SU-DHL-6 (cell line): ENCODE measurements around the gene RAB40C.

Source experiments
- H2AFZ ChIP-seq: fragments of 200-600 bp; sonication (generic); 2 replicates; pipeline ENCODE4 v1.6.1; 2014; ENCODE audit warnings: low read depth, mild to moderate bottlenecking, moderate library complexity, mixed read lengths, antibody characterized with exemption, low read length; ENCODE audit not compliant: severe bottlenecking
- H3F3A ChIP-seq: fragments of 200-600 bp; shearing (Covaris generic); 2 replicates; pipeline ENCODE4 v1.6.0; 2016; ENCODE audit warnings: antibody characterized with exemption, mild to moderate bottlenecking; ENCODE audit not compliant: insufficient read depth
- H3K27ac ChIP-seq: fragments of 200-600 bp; sonication (generic); 2 replicates; pipeline ENCODE4 v1.5.1; 2016; ENCODE audit warnings: low read depth, mild to moderate bottlenecking, low read length, moderate library complexity, mixed read lengths
- H3K27me3 ChIP-seq: fragments of 200-600 bp; sonication (generic), shearing (Covaris generic); 2 replicates; pipeline ENCODE4 v1.6.0; 2014; ENCODE audit warnings: mild to moderate bottlenecking, low read length
- H3K36me3 ChIP-seq: fragments of 200-600 bp; sonication (generic); 2 replicates; pipeline ENCODE4 v1.6.1; 2014; ENCODE audit warnings: mild to moderate bottlenecking, low read length, mixed read lengths
- H3K4me2 ChIP-seq: fragments of 300-600, 200-600 bp; shearing (Covaris generic), sonication (generic); 2 replicates; pipeline ENCODE4 v1.6.0; 2014; ENCODE audit warnings: low read length, low read depth, mild to moderate bottlenecking; ENCODE audit not compliant: poor library complexity, severe bottlenecking
- H3K4me3 ChIP-seq: fragments of 200-600 bp; sonication (generic); 2 replicates; pipeline ENCODE4 v1.5.1; 2014; ENCODE audit warnings: antibody characterized with exemption, low read length, mild to moderate bottlenecking, mixed read lengths; ENCODE audit not compliant: insufficient read depth, poor library complexity, severe bottlenecking
- H3K79me2 ChIP-seq: fragments of 200-600 bp; sonication (generic); 2 replicates; pipeline ENCODE4 v1.6.1; 2014; ENCODE audit warnings: mild to moderate bottlenecking, low read length, moderate library complexity; ENCODE audit not compliant: insufficient read depth
- H3K9ac ChIP-seq: fragments of 200-600 bp; sonication (generic); 2 replicates; pipeline ENCODE4 v1.7.0; 2014; ENCODE audit warnings: mild to moderate bottlenecking, low read length
- H3K9me2 ChIP-seq: fragments of 200-600 bp; sonication (generic); replicated peaks from 2 replicates; pipeline ENCODE4 v1.6.1; 2014; ENCODE audit warnings: low read length; ENCODE audit not compliant: insufficient read depth
- H3K9me3 ChIP-seq: fragments of 200-600 bp; sonication (generic); 2 replicates; pipeline ENCODE4 v1.6.1; 2014; ENCODE audit warnings: low read length, mixed read lengths; ENCODE audit not compliant: insufficient read depth
- H4K20me1 ChIP-seq: fragments of 200-600 bp; sonication (generic); 2 replicates; pipeline ENCODE4 v1.6.1; 2014; ENCODE audit warnings: low read depth, mild to moderate bottlenecking, antibody characterized with exemption, low read length, moderate library complexity, mixed read lengths
- CTCF ChIP-seq: fragments of 200-600 bp; sonication (generic); IDR thresholded peaks from one replicate; pipeline ENCODE4 v1.5.1; 2017; ENCODE audit warnings: antibody characterized with exemption, mild to moderate bottlenecking, low read length, moderate library complexity; ENCODE audit not compliant: insufficient read depth, poor library complexity, severe bottlenecking
- EZH2phosphoT487 ChIP-seq: fragments of 200-600 bp; sonication (generic), shearing (Covaris generic); conservative IDR thresholded peaks from 2 replicates; pipeline ENCODE4 v1.6.1; 2018; ENCODE audit warnings: mild to moderate bottlenecking, antibody characterized with exemption, low read length, moderate library complexity, mixed read lengths

RAB40C gene

GRCh38 chr16:577796-578195, 12.1 kb upstream of the RAB40C start:
- Histone ChIP-seq H3K9ac (no peak overlapping the region), H4K20me1 (no peaks in the 10 kb centered on the region), H3K9me3 (no peaks in the 10 kb centered on the region), H2AFZ (no peak overlapping the region), H3K9me2 (no peaks in the 10 kb centered on the region), H3K4me2 (no peak overlapping the region), H3K27ac (no peak overlapping the region), H3K4me3 (no peak overlapping the region), H3K27me3 (no peaks in the 10 kb centered on the region), H3F3A (no peaks in the 10 kb centered on the region), H3K36me3 (no peaks in the 10 kb centered on the region), H3K79me2 (no peaks in the 10 kb centered on the region)
- no peak for TF ChIP-seq CTCF
- TF ChIP-seq EZH2phosphoT487, result no peak

GRCh38 chr16:578232-578869, 11.5 kb upstream of the RAB40C start:
- no peak overlapping the region for H3K27ac ChIP-seq
- H3K9ac ChIP-seq, result no peak overlapping the region
- H3K79me2 ChIP-seq, result no peaks in the 10 kb centered on the region
- no peak overlapping the region for H3K4me2 ChIP-seq
- H2AFZ ChIP-seq, result no peak overlapping the region
- H3F3A ChIP-seq, result no peaks in the 10 kb centered on the region
- no peaks in the 10 kb centered on the region for H3K9me3 ChIP-seq
- no peak overlapping the region for H3K4me3 ChIP-seq
- no peaks in the 10 kb centered on the region for H3K36me3 ChIP-seq
- H3K27me3 ChIP-seq, result no peaks in the 10 kb centered on the region
- no peak for TF ChIP-seq EZH2phosphoT487
- H3K9me2 ChIP-seq, result no peaks in the 10 kb centered on the region
- no peaks in the 10 kb centered on the region for H4K20me1 ChIP-seq

GRCh38 chr16:578870-579405, 10.9 kb upstream of the RAB40C start:
- no peak overlapping the region for H3K27ac ChIP-seq
- H3K9me2 ChIP-seq, result no peaks in the 10 kb centered on the region
- no peak overlapping the region for H3K9ac ChIP-seq
- no peaks in the 10 kb centered on the region for H3K36me3 ChIP-seq
- no peaks in the 10 kb centered on the region for H3K27me3 ChIP-seq
- H2AFZ ChIP-seq, result no peak overlapping the region
- peak overlapping the region; percentile 29 for H3K4me2 ChIP-seq
- no peaks in the 10 kb centered on the region for H3K9me3 ChIP-seq
- H3K4me3 ChIP-seq, result no peak overlapping the region
- TF ChIP-seq EZH2phosphoT487 (no peak), CTCF (peak; percentile 84)
- H3F3A ChIP-seq, result no peaks in the 10 kb centered on the region
- no peaks in the 10 kb centered on the region for H4K20me1 ChIP-seq
- no peaks in the 10 kb centered on the region for H3K79me2 ChIP-seq

- no peaks in the 10 kb centered on the region for H3F3A ChIP-seq
- H4K20me1 ChIP-seq, result no peaks in the 10 kb centered on the region
- no peaks in the 10 kb centered on the region for H3K36me3 ChIP-seq
- no peaks in the 10 kb centered on the region for H3K9me3 ChIP-seq
- H3K27ac ChIP-seq, result no peak overlapping the region
- H3K9ac ChIP-seq, result no peak overlapping the region
- no peak overlapping the region for H3K4me2 ChIP-seq
- no peaks in the 10 kb centered on the region for H3K27me3 ChIP-seq
- no peak overlapping the region for H3K4me3 ChIP-seq
- no peaks in the 10 kb centered on the region for H3K9me2 ChIP-seq
- H3K79me2 ChIP-seq, result no peaks in the 10 kb centered on the region
- TF ChIP-seq EZH2phosphoT487 (no peak), CTCF (no peak)
- H2AFZ ChIP-seq, result no peak overlapping the region
Measured at GRCh38 chr16:580141-580945, 9.5 kb upstream of the RAB40C start.
